Loucy (cell line): ENCODE results near the gene LTF.
"Not testable (repeated sequence)": the region's sequence is repeated elsewhere in the genome, so short reads cannot be mapped to it uniquely, and the experiment has no call there.

Experiments
- H2AFZ ChIP-seq: fragments of 200-600 bp; sonication (generic); 2 replicates; pipeline ENCODE4 v1.6.0; 2016; ENCODE audit warnings: antibody characterized with exemption, mild to moderate bottlenecking, low read length, moderate library complexity
- H3F3A ChIP-seq: fragments of 200-600 bp; 2 replicates; pipeline ENCODE4 v1.6.0; 2016; ENCODE audit warnings: antibody characterized with exemption, low read depth, mild to moderate bottlenecking
- H3K27me3 ChIP-seq: fragments of 200-600 bp; sonication (generic); 2 replicates; pipeline ENCODE4 v1.6.1; 2014; ENCODE audit warnings: low read length, mild to moderate bottlenecking; ENCODE audit not compliant: insufficient read depth, poor library complexity, severe bottlenecking
- H3K36me3 ChIP-seq: fragments of 200-600 bp; sonication (generic); 2 replicates; pipeline ENCODE4 v1.6.1; 2016; ENCODE audit warnings: low read length; ENCODE audit not compliant: insufficient read depth
- H3K4me1 ChIP-seq: fragments of 200-600 bp; sonication (generic); 2 replicates; pipeline ENCODE4 v1.5.1; 2014; ENCODE audit warnings: low read length, mild to moderate bottlenecking; ENCODE audit not compliant: insufficient read depth, poor library complexity, severe bottlenecking
- H3K4me2 ChIP-seq: fragments of 200-600 bp; sonication (generic); 2 replicates; pipeline ENCODE4 v1.6.0; 2014; ENCODE audit warnings: antibody characterized with exemption, low read length, low read depth, mild to moderate bottlenecking; ENCODE audit not compliant: poor library complexity, severe bottlenecking
- H3K4me3 ChIP-seq: fragments of 200-600 bp; sonication (generic); 2 replicates; pipeline ENCODE4 v1.5.1; 2014; ENCODE audit warnings: low read length, mild to moderate bottlenecking, mixed read lengths; ENCODE audit not compliant: poor library complexity, severe bottlenecking
- H3K79me2 ChIP-seq: fragments of 200-600 bp; sonication (generic); 2 replicates; pipeline ENCODE4 v1.6.1; 2014; ENCODE audit warnings: low read length; ENCODE audit not compliant: insufficient read depth
- H3K9ac ChIP-seq: fragments of 200-600 bp; sonication (generic); 2 replicates; pipeline ENCODE4 v1.6.0; 2014; ENCODE audit warnings: mild to moderate bottlenecking, low read depth, low read length, moderate library complexity; ENCODE audit not compliant: poor library complexity, severe bottlenecking
- H3K9me2 ChIP-seq: fragments of 200-600 bp; sonication (generic); replicated peaks from 2 replicates; pipeline ENCODE4 v1.6.1; 2016; ENCODE audit warnings: low read depth, low read length, mixed read lengths
- H3K9me3 ChIP-seq: fragments of 200-600 bp; sonication (generic); 2 replicates; pipeline ENCODE4 v1.6.1; 2014; ENCODE audit warnings: mild to moderate bottlenecking, antibody characterized with exemption, low read length, low read depth; ENCODE audit not compliant: insufficient read depth
- H4K20me1 ChIP-seq: fragments of 200-600 bp; sonication (generic); 2 replicates; pipeline ENCODE4 v1.6.0; 2014; ENCODE audit warnings: antibody characterized with exemption, low read length, mild to moderate bottlenecking; ENCODE audit not compliant: insufficient read depth, poor library complexity, severe bottlenecking
- EZH2phosphoT487 ChIP-seq: fragments of 200-600 bp; IDR thresholded peaks from 2 replicates; pipeline ENCODE4 v1.6.1; 2018; ENCODE audit warnings: antibody characterized with exemption, mild to moderate bottlenecking, moderate library complexity, borderline replicate concordance
- TF ChIP-seq, protein P1 (sequence below): fragments of 200-600 bp; sonication (generic); conservative IDR thresholded peaks from 2 replicates; pipeline ENCODE4 v1.5.1; 2014; ENCODE audit warnings: mild to moderate bottlenecking, antibody characterized with exemption, low read length

The LTF gene

GRCh38 chr3:46393011-46393410, 71.7 kb downstream of the LTF start:
- Histone ChIP-seq H4K20me1 (no peaks in the 10 kb centered on the region), H3K36me3 (no peaks in the 10 kb centered on the region), H3K79me2 (no peaks in the 10 kb centered on the region), H3F3A (no peaks in the 10 kb centered on the region), H3K9me2 (no peaks in the 10 kb centered on the region), H3K4me2 (no peak overlapping the region), H2AFZ (no peak overlapping the region), H3K4me3 (no peak overlapping the region), H3K9me3 (no peaks in the 10 kb centered on the region), H3K4me1 (no peaks in the 10 kb centered on the region), H3K27me3 (no peaks in the 10 kb centered on the region), H3K9ac (no peak overlapping the region)
- TF ChIP-seq, protein P1, sequence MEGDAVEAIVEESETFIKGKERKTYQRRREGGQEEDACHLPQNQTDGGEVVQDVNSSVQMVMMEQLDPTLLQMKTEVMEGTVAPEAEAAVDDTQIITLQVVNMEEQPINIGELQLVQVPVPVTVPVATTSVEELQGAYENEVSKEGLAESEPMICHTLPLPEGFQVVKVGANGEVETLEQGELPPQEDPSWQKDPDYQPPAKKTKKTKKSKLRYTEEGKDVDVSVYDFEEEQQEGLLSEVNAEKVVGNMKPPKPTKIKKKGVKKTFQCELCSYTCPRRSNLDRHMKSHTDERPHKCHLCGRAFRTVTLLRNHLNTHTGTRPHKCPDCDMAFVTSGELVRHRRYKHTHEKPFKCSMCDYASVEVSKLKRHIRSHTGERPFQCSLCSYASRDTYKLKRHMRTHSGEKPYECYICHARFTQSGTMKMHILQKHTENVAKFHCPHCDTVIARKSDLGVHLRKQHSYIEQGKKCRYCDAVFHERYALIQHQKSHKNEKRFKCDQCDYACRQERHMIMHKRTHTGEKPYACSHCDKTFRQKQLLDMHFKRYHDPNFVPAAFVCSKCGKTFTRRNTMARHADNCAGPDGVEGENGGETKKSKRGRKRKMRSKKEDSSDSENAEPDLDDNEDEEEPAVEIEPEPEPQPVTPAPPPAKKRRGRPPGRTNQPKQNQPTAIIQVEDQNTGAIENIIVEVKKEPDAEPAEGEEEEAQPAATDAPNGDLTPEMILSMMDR, result no peak
- no peak for TF ChIP-seq EZH2phosphoT487

DNA sequence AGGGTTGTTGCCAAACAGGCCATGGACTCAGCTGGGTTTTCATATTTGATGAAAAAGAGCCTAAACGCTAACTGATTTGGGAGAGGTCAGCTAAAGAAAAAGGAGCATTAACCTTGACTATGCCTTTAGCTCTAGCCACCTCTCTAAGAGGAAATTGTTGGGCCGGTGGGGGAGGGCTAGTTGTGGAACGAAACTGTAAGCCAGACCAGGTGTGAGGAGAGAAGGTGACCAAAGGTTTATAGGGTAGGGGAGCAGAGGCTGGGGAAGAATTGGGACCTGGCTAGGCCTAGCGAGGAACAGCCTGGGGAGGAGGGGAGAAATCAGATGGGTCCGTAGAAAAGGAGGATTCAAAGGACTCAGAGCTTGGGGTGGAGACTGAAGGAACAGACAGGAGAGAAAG, 73.2 kb downstream of the LTF start:
- not testable (repeated sequence) for H3K4me2 ChIP-seq, H3K9ac ChIP-seq, H3K27me3 ChIP-seq, H4K20me1 ChIP-seq, H3K9me3 ChIP-seq, H3K79me2 ChIP-seq, H3K9me2 ChIP-seq, H3K4me3 ChIP-seq, H3K36me3 ChIP-seq, H3K4me1 ChIP-seq, H2AFZ ChIP-seq, H3F3A ChIP-seq

DNA sequence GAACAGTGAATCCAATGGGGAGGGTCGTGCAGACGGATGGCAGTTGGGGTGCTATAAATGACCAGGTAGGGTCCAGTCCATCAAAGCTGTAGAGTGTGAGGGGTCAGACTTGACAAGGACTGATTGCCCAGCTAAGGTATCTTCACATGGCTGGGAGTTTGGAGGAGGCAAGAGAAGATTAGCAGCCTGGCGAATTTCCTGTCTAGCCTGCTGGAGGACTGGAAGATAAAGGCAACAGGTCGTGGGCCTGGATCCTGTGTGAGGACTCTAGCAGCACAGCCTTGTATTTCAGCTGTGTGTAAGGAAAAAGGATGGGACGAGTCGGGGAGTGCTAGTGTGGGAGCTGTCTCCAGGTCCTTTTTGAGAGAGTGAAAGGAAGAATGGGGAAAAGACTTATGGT, 75.4 kb downstream of the LTF start:
- H3K36me3 ChIP-seq, result no peaks in the 10 kb centered on the region
- no peak overlapping the region for H3K4me2 ChIP-seq
- H3K27me3 ChIP-seq, result no peaks in the 10 kb centered on the region
- no peak for TF ChIP-seq EZH2phosphoT487
- TF ChIP-seq, protein P1, result no peak
- no peaks in the 10 kb centered on the region for H3K9me2 ChIP-seq
- H3K4me3 ChIP-seq, result no peak overlapping the region
- H3K4me1 ChIP-seq, result peaks cover 22% of the 10 kb centered on the region
- H3F3A ChIP-seq, result no peaks in the 10 kb centered on the region
- H2AFZ ChIP-seq, result no peak overlapping the region
- no peaks in the 10 kb centered on the region for H3K79me2 ChIP-seq
- H3K9ac ChIP-seq, result no peak overlapping the region
- H4K20me1 ChIP-seq, result no peaks in the 10 kb centered on the region
- no peaks in the 10 kb centered on the region for H3K9me3 ChIP-seq

- H3K27me3 ChIP-seq, H3K36me3 ChIP-seq, H3K9me2 ChIP-seq, H3F3A ChIP-seq, H2AFZ ChIP-seq, H3K9ac ChIP-seq, H4K20me1 ChIP-seq, H3K4me3 ChIP-seq, H3K4me2 ChIP-seq, H3K9me3 ChIP-seq, H3K79me2 ChIP-seq: not testable (repeated sequence)
- H3K4me1 ChIP-seq, result peaks cover 26% of the 10 kb centered on the region
Measured at GRCh38 chr3:46388847-46389246, 75.9 kb downstream of the LTF start.
